Fibroblast of lung (primary cell): ENCODE data around the gene PLXNA4. TPM values are rescaled to one million over a fixed set of nuclear protein-coding genes. Genes with fewer than 3 reads are reported as not detected.

Experiments
- DNase-seq, 2 donors: peaks; one replicate each; pipeline versions ENCODE4 v3.0.0 to v3.0.0-alpha.2; 2010; ENCODE audit warnings: low read depth in 2 of 2
- H2AFZ ChIP-seq: 2 replicates; pipeline ENCODE4 v1.5.1; 2012; ENCODE audit warnings: low read length, control low read depth, inconsistent platforms
- H3K27ac ChIP-seq: 2 replicates; pipeline ENCODE4 v1.5.1; 2011; ENCODE audit warnings: low read length, control low read depth; ENCODE audit not compliant: insufficient read depth
- H3K27me3 ChIP-seq: 2 replicates; pipeline ENCODE4 v1.5.1; 2011; ENCODE audit warnings: mild to moderate bottlenecking, low read length; ENCODE audit not compliant: control insufficient read depth, insufficient read depth
- H3K36me3 ChIP-seq: 2 replicates; pipeline ENCODE4 v1.5.1; 2011; ENCODE audit warnings: low read length; ENCODE audit not compliant: control insufficient read depth, insufficient read depth
- H3K4me1 ChIP-seq: 2 replicates; pipeline ENCODE4 v1.5.1; 2011; ENCODE audit warnings: low read length; ENCODE audit not compliant: control insufficient read depth, insufficient read depth; ENCODE audit errors: extremely low read depth
- H3K4me2 ChIP-seq: 2 replicates; pipeline ENCODE4 v1.5.1; 2011; ENCODE audit warnings: low read length, control low read depth; ENCODE audit not compliant: insufficient read depth; ENCODE audit errors: extremely low read depth
- H3K4me3 ChIP-seq, 4 experiments: fragments of 200-600 bp in 1 of 4; sonication (generic) in 1 of 4; replicated peaks in 1 of 4; 2 replicates each; pipeline ENCODE4 v1.5.1; 2011 to 2016; ENCODE audit warnings: low read length in 4 of 4, low read depth in 3 of 4, mild to moderate bottlenecking in 3 of 4, control low read depth in 2 of 4, inconsistent platforms in 1 of 4, mixed read lengths in 1 of 4; ENCODE audit not compliant: insufficient read depth in 1 of 4; ENCODE audit errors: control extremely low read depth in 1 of 4
- H3K79me2 ChIP-seq: 2 replicates; pipeline ENCODE4 v1.5.1; 2012; ENCODE audit warnings: mild to moderate bottlenecking, low read length, inconsistent platforms; ENCODE audit not compliant: control insufficient read depth, insufficient read depth
- H3K9ac ChIP-seq: 2 replicates; pipeline ENCODE4 v1.5.1; 2011; ENCODE audit warnings: mild to moderate bottlenecking, low read length, control low read depth; ENCODE audit not compliant: insufficient read depth
- H3K9me3 ChIP-seq: 2 replicates; pipeline ENCODE4 v1.5.1; 2012; ENCODE audit warnings: low read depth, low read length; ENCODE audit not compliant: control insufficient read depth, insufficient read depth
- H4K20me1 ChIP-seq: 2 replicates; pipeline ENCODE4 v1.5.1; 2011; ENCODE audit warnings: low read length; ENCODE audit not compliant: control insufficient read depth, insufficient read depth; ENCODE audit errors: extremely low read depth
- EZH2 ChIP-seq: IDR thresholded peaks from 2 replicates; pipeline ENCODE4 v1.5.1; 2012; ENCODE audit warnings: low read length, control low read depth, mild to moderate bottlenecking; ENCODE audit errors: missing control alignments
- polyA plus RNA-seq, 2 donors: library from polyadenylated mRNA; depleted of rRNA in 1 of 2; stranded (reverse) in 1 of 2; unstranded in 1 of 2; fragments of >200 nt; gene quantifications; 2 replicates each; pipeline ENCODE4 v1.2.1, GENCODE V29; 2011 to 2012; ENCODE audit warnings: missing spikeins in 1 of 2
- total RNA-seq: library from RNA; depleted of rRNA; stranded (reverse); fragments of >200 nt; gene quantifications from 2 replicates; pipeline ENCODE4 v1.2.1, GENCODE V29; 2014
- TF ChIP-seq, protein P1 (sequence below), 2 donors: IDR thresholded peaks in 1 of 2; conservative IDR thresholded peaks in 1 of 2; 1 replicate in 1 of 2; 2 replicates in 1 of 2; pipeline ENCODE4 v1.5.1; 2011 to 2012; ENCODE audit warnings: low read length in 2 of 2, control low read depth in 1 of 2, inconsistent platforms in 1 of 2, low read depth in 1 of 2, mild to moderate bottlenecking in 1 of 2

The PLXNA4 gene
- total and polyA plus RNA-seq, 2 donors (not counting 1 experiment from before 2014, with no cell fraction given), result 1.2 to 1.5 TPM

DNA sequence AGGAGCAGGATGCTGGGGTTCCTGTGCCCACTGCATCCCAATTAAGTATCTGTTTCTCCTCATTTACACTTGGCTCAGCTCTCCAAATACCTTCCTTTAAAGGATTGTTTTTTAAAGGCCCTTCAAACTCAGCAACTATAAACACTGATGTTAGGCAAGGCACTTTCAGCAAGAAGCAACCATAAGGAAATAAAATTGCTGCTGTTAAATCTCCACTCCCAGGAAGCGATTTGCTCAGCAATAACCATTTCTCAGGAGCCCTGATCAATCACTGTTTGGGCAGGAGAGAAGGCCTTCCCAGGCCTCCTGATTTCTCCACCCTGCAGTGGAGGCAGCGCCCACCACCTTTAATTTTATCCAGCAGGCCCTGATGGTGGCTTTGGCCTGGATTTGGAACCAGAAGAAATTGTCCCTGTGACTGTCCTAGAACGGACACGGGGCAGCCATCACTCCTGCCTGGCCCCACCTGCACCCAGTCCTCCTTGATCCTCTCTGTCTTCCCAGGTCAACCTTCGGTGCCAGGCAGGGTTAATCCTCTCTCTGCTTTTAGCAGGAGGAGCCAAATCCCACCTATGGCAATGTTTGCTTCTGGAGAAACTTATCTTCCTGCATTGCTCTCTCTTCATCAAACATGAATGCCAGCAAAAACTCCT, 199.8 kb downstream of the PLXNA4 start:
- no peak overlapping the region for H3K27ac ChIP-seq
- no peak overlapping the region for H2AFZ ChIP-seq
- no peak for DNase-seq
- H3K4me2 ChIP-seq, result no peak overlapping the region
- no peak overlapping the region for H3K9ac ChIP-seq
- H3K4me1 ChIP-seq, result no peaks in the 10 kb centered on the region
- no peaks in the 10 kb centered on the region for H3K36me3 ChIP-seq
- H4K20me1 ChIP-seq, result no peaks in the 10 kb centered on the region
- H3K27me3 ChIP-seq, result no peaks in the 10 kb centered on the region
- no peaks in the 10 kb centered on the region for H3K9me3 ChIP-seq
- TF ChIP-seq EZH2, result no peak
- TF ChIP-seq, protein P1, sequence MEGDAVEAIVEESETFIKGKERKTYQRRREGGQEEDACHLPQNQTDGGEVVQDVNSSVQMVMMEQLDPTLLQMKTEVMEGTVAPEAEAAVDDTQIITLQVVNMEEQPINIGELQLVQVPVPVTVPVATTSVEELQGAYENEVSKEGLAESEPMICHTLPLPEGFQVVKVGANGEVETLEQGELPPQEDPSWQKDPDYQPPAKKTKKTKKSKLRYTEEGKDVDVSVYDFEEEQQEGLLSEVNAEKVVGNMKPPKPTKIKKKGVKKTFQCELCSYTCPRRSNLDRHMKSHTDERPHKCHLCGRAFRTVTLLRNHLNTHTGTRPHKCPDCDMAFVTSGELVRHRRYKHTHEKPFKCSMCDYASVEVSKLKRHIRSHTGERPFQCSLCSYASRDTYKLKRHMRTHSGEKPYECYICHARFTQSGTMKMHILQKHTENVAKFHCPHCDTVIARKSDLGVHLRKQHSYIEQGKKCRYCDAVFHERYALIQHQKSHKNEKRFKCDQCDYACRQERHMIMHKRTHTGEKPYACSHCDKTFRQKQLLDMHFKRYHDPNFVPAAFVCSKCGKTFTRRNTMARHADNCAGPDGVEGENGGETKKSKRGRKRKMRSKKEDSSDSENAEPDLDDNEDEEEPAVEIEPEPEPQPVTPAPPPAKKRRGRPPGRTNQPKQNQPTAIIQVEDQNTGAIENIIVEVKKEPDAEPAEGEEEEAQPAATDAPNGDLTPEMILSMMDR (conservative IDR thresholded peaks at IDR 0.05 in 1 of 2, IDR thresholded peaks at IDR 0.05 in 1 of 2; ENCODE audit: low read depth in 1 of 2, low read length in 2 of 2), result no peak
- H3K79me2 ChIP-seq, result no peaks in the 10 kb centered on the region
- no peak overlapping the region for H3K4me3 ChIP-seq

- no peak overlapping the region for H3K4me2 ChIP-seq
- no peak overlapping the region for H3K27ac ChIP-seq
- no peaks in the 10 kb centered on the region for H3K4me1 ChIP-seq
- no peak overlapping the region for H2AFZ ChIP-seq
- DNase-seq, result no peak
- TF ChIP-seq, protein P1 (conservative IDR thresholded peaks at IDR 0.05 in 1 of 2, IDR thresholded peaks at IDR 0.05 in 1 of 2; ENCODE audit: low read depth in 1 of 2, low read length in 2 of 2), result no peak
- no peak for TF ChIP-seq EZH2
- no peak overlapping the region for H3K4me3 ChIP-seq
- no peak overlapping the region for H3K9ac ChIP-seq
- H3K27me3 ChIP-seq, result no peaks in the 10 kb centered on the region
- no peaks in the 10 kb centered on the region for H3K36me3 ChIP-seq
- no peaks in the 10 kb centered on the region for H3K79me2 ChIP-seq
- no peaks in the 10 kb centered on the region for H3K9me3 ChIP-seq
- H4K20me1 ChIP-seq, result no peaks in the 10 kb centered on the region
Measured at GRCh38 chr7:132373879-132374278, 202.4 kb downstream of the PLXNA4 start.

DNA sequence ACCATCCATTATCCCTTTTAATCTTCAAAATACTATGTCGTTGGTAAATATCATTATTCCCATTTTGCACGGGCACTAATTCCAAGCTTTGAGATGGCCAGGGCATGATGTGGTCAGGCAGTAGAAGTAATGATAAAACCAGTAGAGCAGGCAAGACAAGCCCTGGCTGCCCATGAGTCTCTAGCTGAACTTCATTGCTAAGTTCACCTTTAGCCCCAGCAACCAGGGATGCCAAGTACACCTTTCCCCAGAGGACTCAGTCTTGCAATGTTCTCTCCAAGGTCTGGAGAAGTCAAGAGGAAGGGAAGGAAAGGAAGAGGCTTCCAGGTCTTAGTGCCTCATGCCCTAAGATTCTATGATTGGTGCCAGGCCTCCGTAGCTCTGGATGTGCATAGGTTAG, 203.2 kb downstream of the PLXNA4 start:
- no peak for DNase-seq
- no peaks in the 10 kb centered on the region for H3K79me2 ChIP-seq
- H3K9ac ChIP-seq, result no peak overlapping the region

More for the DNA sequence above, 203.2 kb downstream of the PLXNA4 start:
- no peak for TF ChIP-seq EZH2
- H3K9me3 ChIP-seq, result no peaks in the 10 kb centered on the region
- no peaks in the 10 kb centered on the region for H3K27me3 ChIP-seq
- no peaks in the 10 kb centered on the region for H4K20me1 ChIP-seq
- no peak overlapping the region for H3K4me2 ChIP-seq
- no peaks in the 10 kb centered on the region for H3K36me3 ChIP-seq
- no peak overlapping the region for H2AFZ ChIP-seq
- no peak overlapping the region for H3K27ac ChIP-seq
- no peaks in the 10 kb centered on the region for H3K4me1 ChIP-seq
- H3K4me3 ChIP-seq, result no peak overlapping the region
